Loucy (cell line): ENCODE results near the gene TESMIN.

Source experiments
- H2AFZ ChIP-seq: fragments of 200-600 bp; sonication (generic); 2 replicates; pipeline ENCODE4 v1.6.0; 2016; ENCODE audit warnings: antibody characterized with exemption, mild to moderate bottlenecking, low read length, moderate library complexity
- H3F3A ChIP-seq: fragments of 200-600 bp; 2 replicates; pipeline ENCODE4 v1.6.0; 2016; ENCODE audit warnings: antibody characterized with exemption, low read depth, mild to moderate bottlenecking
- H3K27me3 ChIP-seq: fragments of 200-600 bp; sonication (generic); 2 replicates; pipeline ENCODE4 v1.6.1; 2014; ENCODE audit warnings: low read length, mild to moderate bottlenecking; ENCODE audit not compliant: insufficient read depth, poor library complexity, severe bottlenecking
- H3K36me3 ChIP-seq: fragments of 200-600 bp; sonication (generic); 2 replicates; pipeline ENCODE4 v1.6.1; 2016; ENCODE audit warnings: low read length; ENCODE audit not compliant: insufficient read depth
- H3K4me1 ChIP-seq: fragments of 200-600 bp; sonication (generic); 2 replicates; pipeline ENCODE4 v1.5.1; 2014; ENCODE audit warnings: low read length, mild to moderate bottlenecking; ENCODE audit not compliant: insufficient read depth, poor library complexity, severe bottlenecking
- H3K4me2 ChIP-seq: fragments of 200-600 bp; sonication (generic); 2 replicates; pipeline ENCODE4 v1.6.0; 2014; ENCODE audit warnings: antibody characterized with exemption, low read length, low read depth, mild to moderate bottlenecking; ENCODE audit not compliant: poor library complexity, severe bottlenecking
- H3K4me3 ChIP-seq: fragments of 200-600 bp; sonication (generic); 2 replicates; pipeline ENCODE4 v1.5.1; 2014; ENCODE audit warnings: low read length, mild to moderate bottlenecking, mixed read lengths; ENCODE audit not compliant: poor library complexity, severe bottlenecking
- H3K79me2 ChIP-seq: fragments of 200-600 bp; sonication (generic); 2 replicates; pipeline ENCODE4 v1.6.1; 2014; ENCODE audit warnings: low read length; ENCODE audit not compliant: insufficient read depth
- H3K9ac ChIP-seq: fragments of 200-600 bp; sonication (generic); 2 replicates; pipeline ENCODE4 v1.6.0; 2014; ENCODE audit warnings: mild to moderate bottlenecking, low read depth, low read length, moderate library complexity; ENCODE audit not compliant: poor library complexity, severe bottlenecking
- H3K9me2 ChIP-seq: fragments of 200-600 bp; sonication (generic); replicated peaks from 2 replicates; pipeline ENCODE4 v1.6.1; 2016; ENCODE audit warnings: low read depth, low read length, mixed read lengths
- H3K9me3 ChIP-seq: fragments of 200-600 bp; sonication (generic); 2 replicates; pipeline ENCODE4 v1.6.1; 2014; ENCODE audit warnings: mild to moderate bottlenecking, antibody characterized with exemption, low read length, low read depth; ENCODE audit not compliant: insufficient read depth
- H4K20me1 ChIP-seq: fragments of 200-600 bp; sonication (generic); 2 replicates; pipeline ENCODE4 v1.6.0; 2014; ENCODE audit warnings: antibody characterized with exemption, low read length, mild to moderate bottlenecking; ENCODE audit not compliant: insufficient read depth, poor library complexity, severe bottlenecking
- EZH2phosphoT487 ChIP-seq: fragments of 200-600 bp; IDR thresholded peaks from 2 replicates; pipeline ENCODE4 v1.6.1; 2018; ENCODE audit warnings: antibody characterized with exemption, mild to moderate bottlenecking, moderate library complexity, borderline replicate concordance
- TF ChIP-seq, protein P1 (sequence below): fragments of 200-600 bp; sonication (generic); conservative IDR thresholded peaks from 2 replicates; pipeline ENCODE4 v1.5.1; 2014; ENCODE audit warnings: mild to moderate bottlenecking, antibody characterized with exemption, low read length

The TESMIN gene

DNA sequence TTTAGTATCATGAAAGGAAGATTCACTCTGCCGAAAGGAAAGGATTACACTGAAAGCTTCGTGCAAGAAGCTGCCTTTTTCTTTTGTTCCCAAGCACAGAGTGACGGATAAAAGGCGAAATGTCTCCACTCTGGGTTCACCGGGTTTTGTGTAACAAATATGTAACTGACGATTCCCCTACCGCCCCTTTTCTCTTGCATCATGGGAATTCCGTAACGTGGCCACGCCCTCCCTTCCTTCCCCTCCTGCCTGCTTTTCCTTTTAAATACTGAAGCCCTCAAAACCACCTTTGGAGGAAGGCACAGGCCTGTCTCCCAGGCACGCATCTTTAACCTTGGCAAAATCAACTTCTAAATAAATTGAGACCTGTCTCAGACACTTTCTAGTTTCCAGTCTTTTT lies 16.4 kb upstream of the TESMIN start:
- TF ChIP-seq EZH2phosphoT487: no peak
- TF ChIP-seq, protein P1, sequence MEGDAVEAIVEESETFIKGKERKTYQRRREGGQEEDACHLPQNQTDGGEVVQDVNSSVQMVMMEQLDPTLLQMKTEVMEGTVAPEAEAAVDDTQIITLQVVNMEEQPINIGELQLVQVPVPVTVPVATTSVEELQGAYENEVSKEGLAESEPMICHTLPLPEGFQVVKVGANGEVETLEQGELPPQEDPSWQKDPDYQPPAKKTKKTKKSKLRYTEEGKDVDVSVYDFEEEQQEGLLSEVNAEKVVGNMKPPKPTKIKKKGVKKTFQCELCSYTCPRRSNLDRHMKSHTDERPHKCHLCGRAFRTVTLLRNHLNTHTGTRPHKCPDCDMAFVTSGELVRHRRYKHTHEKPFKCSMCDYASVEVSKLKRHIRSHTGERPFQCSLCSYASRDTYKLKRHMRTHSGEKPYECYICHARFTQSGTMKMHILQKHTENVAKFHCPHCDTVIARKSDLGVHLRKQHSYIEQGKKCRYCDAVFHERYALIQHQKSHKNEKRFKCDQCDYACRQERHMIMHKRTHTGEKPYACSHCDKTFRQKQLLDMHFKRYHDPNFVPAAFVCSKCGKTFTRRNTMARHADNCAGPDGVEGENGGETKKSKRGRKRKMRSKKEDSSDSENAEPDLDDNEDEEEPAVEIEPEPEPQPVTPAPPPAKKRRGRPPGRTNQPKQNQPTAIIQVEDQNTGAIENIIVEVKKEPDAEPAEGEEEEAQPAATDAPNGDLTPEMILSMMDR: no peak
- H2AFZ ChIP-seq: no peak overlapping the region

DNA sequence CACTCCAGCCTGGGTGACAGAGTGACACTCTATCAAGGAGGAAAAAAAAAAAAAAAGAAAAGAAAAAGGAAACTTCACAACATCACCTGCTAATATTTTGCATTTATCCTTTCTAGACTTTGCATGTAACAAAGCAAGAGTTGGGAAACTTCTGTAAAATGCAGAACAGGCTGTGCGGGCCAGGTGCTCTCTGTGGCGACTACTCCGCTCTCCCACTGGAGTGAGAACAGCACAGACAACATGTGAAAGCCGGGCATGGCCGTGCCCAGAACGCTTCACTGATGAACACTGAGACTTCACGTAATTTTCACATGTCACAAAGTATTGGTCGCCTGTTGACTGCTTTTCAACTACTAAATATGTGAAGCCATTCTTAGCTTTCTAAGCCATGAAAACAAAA lies 15.5 kb upstream of the TESMIN start:
- no peaks in the 10 kb centered on the region for H3K27me3 ChIP-seq
- no peak overlapping the region for H3K4me2 ChIP-seq
- no peak overlapping the region for H2AFZ ChIP-seq
- H3K9ac ChIP-seq: no peak overlapping the region
- no peaks in the 10 kb centered on the region for H3F3A ChIP-seq
- H3K9me3 ChIP-seq: no peaks in the 10 kb centered on the region
- no peaks in the 10 kb centered on the region for H3K9me2 ChIP-seq
- H3K79me2 ChIP-seq: no peaks in the 10 kb centered on the region
- H3K36me3 ChIP-seq: peaks cover 70% of the 10 kb centered on the region; the same call in 1 of the 2 replicates
- TF ChIP-seq, protein P1: no peak
- TF ChIP-seq EZH2phosphoT487: no peak
- no peak overlapping the region for H3K4me3 ChIP-seq
- no peaks in the 10 kb centered on the region for H4K20me1 ChIP-seq
- H3K4me1 ChIP-seq: no peaks in the 10 kb centered on the region

More for the DNA sequence above, 16.4 kb upstream of the TESMIN start:
- no peak overlapping the region for H3K4me3 ChIP-seq
- no peak overlapping the region for H3K9ac ChIP-seq
- H3K4me2 ChIP-seq: no peak overlapping the region
- no peaks in the 10 kb centered on the region for H3F3A ChIP-seq
- H4K20me1 ChIP-seq: no peaks in the 10 kb centered on the region
- H3K4me1 ChIP-seq: no peaks in the 10 kb centered on the region
- no peaks in the 10 kb centered on the region for H3K9me3 ChIP-seq
- no peaks in the 10 kb centered on the region for H3K9me2 ChIP-seq
- peaks cover 70% of the 10 kb centered on the region for H3K36me3 ChIP-seq
- no peaks in the 10 kb centered on the region for H3K27me3 ChIP-seq
- no peaks in the 10 kb centered on the region for H3K79me2 ChIP-seq

DNA sequence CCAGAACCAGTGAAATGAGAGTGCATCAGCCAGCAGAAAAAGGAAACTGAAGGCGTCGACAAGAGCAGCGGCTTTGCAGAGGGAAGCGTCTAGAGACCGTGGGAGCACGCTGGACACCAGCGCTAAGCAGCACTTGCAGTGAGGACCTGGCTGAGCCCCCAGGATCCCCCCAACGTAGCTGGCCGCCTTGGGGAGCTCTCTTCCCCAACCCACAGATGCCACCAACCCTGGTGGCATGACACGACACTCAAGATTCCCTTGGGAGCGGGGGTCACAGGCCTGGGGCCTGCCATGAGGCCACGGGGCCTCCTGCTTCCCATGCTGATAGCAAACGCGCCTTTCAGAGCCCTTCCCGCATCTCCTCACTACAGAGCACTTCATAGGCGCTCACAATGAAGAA lies 13.4 kb upstream of the TESMIN start:
- Histone ChIP-seq H2AFZ (no peak overlapping the region), H3K4me2 (no peak overlapping the region), H3K4me1 (no peaks in the 10 kb centered on the region), H4K20me1 (no peaks in the 10 kb centered on the region), H3K79me2 (no peaks in the 10 kb centered on the region), H3K4me3 (no peak overlapping the region), H3K36me3 (peaks cover 66% of the 10 kb centered on the region; the same call in 1 of the 2 replicates), H3F3A (no peaks in the 10 kb centered on the region), H3K9ac (no peak overlapping the region), H3K27me3 (no peaks in the 10 kb centered on the region), H3K9me2 (no peaks in the 10 kb centered on the region), H3K9me3 (no peaks in the 10 kb centered on the region)
- TF ChIP-seq EZH2phosphoT487: no peak
- TF ChIP-seq, protein P1: no peak
